GM10266 (cell line): Measurements from ENCODE around the gene ASCC3.

Experiments used
- DNase-seq: peaks from one replicate; pipeline ENCODE4 v3.0.0; 2012; ENCODE audit errors: extremely low spot score
- CTCF ChIP-seq: IDR thresholded peaks from 2 replicates; pipeline ENCODE4 v1.5.1; 2012; ENCODE audit warnings: mild to moderate bottlenecking, low read depth; ENCODE audit not compliant: control insufficient read depth, insufficient read depth; ENCODE audit errors: missing control alignments

ASCC3 gene

GRCh38 chr6:100886076-100886475 lies 4.9 kb upstream of the ASCC3 start:
- TF ChIP-seq CTCF = no peak
- DNase-seq = no peak

GRCh38 chr6:100883347-100883746 lies 2.2 kb upstream of the ASCC3 start:
- no peak for TF ChIP-seq CTCF
- no peak for DNase-seq

- DNase-seq = peak; percentile 9
- no peak for TF ChIP-seq CTCF
These were observed 545 bp upstream of the ASCC3 start for GRCh38 chr6:100881707-100882040.

- no peak for DNase-seq
- no peak for TF ChIP-seq CTCF
These were observed 828 bp downstream of the ASCC3 start for GRCh38 chr6:100880149-100880852.

- no peak for TF ChIP-seq CTCF
- DNase-seq = no peak
These were observed 1.8 kb downstream of the ASCC3 start for GRCh38 chr6:100879317-100879716.

GRCh38 chr6:100877851-100878250 lies 3.3 kb downstream of the ASCC3 start:
- no peak for TF ChIP-seq CTCF
- no peak for DNase-seq

- no peak for DNase-seq
- no peak for TF ChIP-seq CTCF
These were observed 4.9 kb downstream of the ASCC3 start for GRCh38 chr6:100876251-100876650.
